Activated naive CD4-positive, alpha-beta T cell treated with anti-CD3 and anti-CD28 coated beads, Interleukin-2, amount 50 U/mL, for 72 hours (primary cell): ENCODE results near the gene SLC25A25. TPM values are rescaled to one million over a fixed set of nuclear protein-coding genes. Genes with fewer than 3 reads are reported as not detected.
A peak's percentile ranks its signal among the peaks of the same experiment; 100 is the strongest.
"Not testable (repeated sequence)": the region's sequence is repeated elsewhere in the genome, so short reads cannot be mapped to it uniquely, and the experiment has no call there.

Source experiments
- ATAC-seq, 2 donors: fragments of 150-1000 bp; cut with Tn5 transposase; 2 replicates each; pipeline ENCODE4 v1.10.0; 2021; ENCODE audit warnings: mild to moderate bottlenecking in 2 of 2, moderate library complexity in 2 of 2
- DNase-seq, 2 donors: peaks; one replicate each; pipeline ENCODE4 v3.0.0; 2021 to 2022; ENCODE audit warnings: low spot score in 2 of 2
- H3K27ac Mint-ChIP-seq, 2 donors: one replicate each; pipeline ENCODE4 v1.8.0; 2022; ENCODE audit warnings: mild to moderate bottlenecking in 2 of 2, mixed read lengths in 2 of 2
- H3K36me3 Mint-ChIP-seq, 2 donors: one replicate each; pipeline ENCODE4 v1.8.0; 2022; ENCODE audit warnings: mixed read lengths in 2 of 2
- H3K9me3 Mint-ChIP-seq, 2 donors: one replicate each; pipeline ENCODE4 v1.8.0; 2022; ENCODE audit warnings: mixed read lengths in 2 of 2
- total RNA-seq, 2 donors: library from RNA; stranded (reverse); gene quantifications; one replicate each; pipeline ENCODE4 v1.2.3, GENCODE V29; 2022

SLC25A25 gene
- total RNA-seq, 2 donors from 2014 or later = 10.9 to 19.0 TPM

GRCh38 chr9:128121466-128121810, 53.4 kb downstream of the SLC25A25 start:
- Mint-ChIP-seq H3K36me3 (no peaks in the 10 kb centered on the region), H3K27ac (no peak overlapping the region), H3K9me3 (no peaks in the 10 kb centered on the region)
- ATAC-seq (no peak), DNase-seq (no peak)

GRCh38 chr9:128121924-128122808, 54.1 kb downstream of the SLC25A25 start:
- ATAC-seq = no peak
- H3K27ac Mint-ChIP-seq = no peak overlapping the region
- H3K9me3 Mint-ChIP-seq = no peaks in the 10 kb centered on the region
- DNase-seq = no peak
- no peaks in the 10 kb centered on the region for H3K36me3 Mint-ChIP-seq

GRCh38 chr9:128122809-128123175, 54.8 kb downstream of the SLC25A25 start:
- peaks cover 0 to under 1% of the 10 kb centered on the region in 2 donors for H3K36me3 Mint-ChIP-seq
- no peak for ATAC-seq
- H3K27ac Mint-ChIP-seq = no peak overlapping the region
- no peak for DNase-seq
- H3K9me3 Mint-ChIP-seq = no peaks in the 10 kb centered on the region

GRCh38 chr9:128123451-128124080, 55.5 kb downstream of the SLC25A25 start:
- ATAC-seq = no peak
- no peaks in the 10 kb centered on the region for H3K9me3 Mint-ChIP-seq
- no peak for DNase-seq
- peak overlapping the region in 1 of 2 donors; percentile 10 for H3K27ac Mint-ChIP-seq
- peaks cover 0 to 5% of the 10 kb centered on the region in 2 donors for H3K36me3 Mint-ChIP-seq

- DNase-seq (no peak), ATAC-seq (no peak)
- H3K9me3 Mint-ChIP-seq = no peaks in the 10 kb centered on the region
- peak overlapping the region in 1 of 2 donors; percentile 79 for H3K27ac Mint-ChIP-seq
- peaks cover 0 to 5% of the 10 kb centered on the region in 2 donors for H3K36me3 Mint-ChIP-seq
Measured at GRCh38 chr9:128124451-128124850, 56.4 kb downstream of the SLC25A25 start.

GRCh38 chr9:128124873-128125579, 57.0 kb downstream of the SLC25A25 start:
- Mint-ChIP-seq H3K9me3 (no peaks in the 10 kb centered on the region), H3K27ac (peak overlapping the region in 1 of 2 donors; percentile 79), H3K36me3 (peaks cover 0 to 5% of the 10 kb centered on the region in 2 donors)
- ATAC-seq (peak in 1 of 2 donors; percentile 5), DNase-seq (peak in 1 of 2 donors; percentile 51)

GRCh38 chr9:128125580-128126354, 57.7 kb downstream of the SLC25A25 start:
- H3K9me3 Mint-ChIP-seq = no peaks in the 10 kb centered on the region
- ATAC-seq = no peak
- peaks cover 0 to 5% of the 10 kb centered on the region in 2 donors for H3K36me3 Mint-ChIP-seq
- no peak for DNase-seq
- H3K27ac Mint-ChIP-seq = peak overlapping the region in 1 of 2 donors; percentile 85

- Mint-ChIP-seq H3K9me3 (no peaks in the 10 kb centered on the region), H3K27ac (peak within 1 kb of the TSS; percentile 91 to 99), H3K36me3 (peaks cover 0 to 5% of the 10 kb centered on the region in 2 donors)
- ATAC-seq (peak; percentile 56 to 76), DNase-seq (peak; percentile 69 to 83)
Measured at GRCh38 chr9:128127568-128127989, 59.5 kb downstream of the SLC25A25 start, which contains the start of gene PTGES2. TSS of gene PTGES2 (minus strand) at chr9:128127729. CDS start at chr9:128127717, 12 bp downstream.

GRCh38 chr9:128127990-128128835, 60.2 kb downstream of the SLC25A25 start:
- peaks cover 0 to 5% of the 10 kb centered on the region in 2 donors for H3K36me3 Mint-ChIP-seq
- H3K9me3 Mint-ChIP-seq = no peaks in the 10 kb centered on the region
- peak; percentile 81 to 86 for ATAC-seq
- peak overlapping the region; percentile 91 to 99 for H3K27ac Mint-ChIP-seq
- DNase-seq = peak; percentile 85 to 90

GRCh38 chr9:128128836-128129590, 61.0 kb downstream of the SLC25A25 start:
- DNase-seq (no peak), ATAC-seq (no peak)
- no peaks in the 10 kb centered on the region for H3K9me3 Mint-ChIP-seq
- H3K27ac Mint-ChIP-seq = peak overlapping the region; percentile 69 to 91
- H3K36me3 Mint-ChIP-seq = peaks cover 0 to 5% of the 10 kb centered on the region in 2 donors

- not testable (repeated sequence) for H3K36me3 Mint-ChIP-seq, H3K27ac Mint-ChIP-seq, H3K9me3 Mint-ChIP-seq, ATAC-seq
- DNase-seq = peak in 1 of 2 donors; percentile 57
Measured at GRCh38 chr9:128129976-128130590, 62.1 kb downstream of the SLC25A25 start.

GRCh38 chr9:128130651-128131050, 62.6 kb downstream of the SLC25A25 start:
- H3K36me3 Mint-ChIP-seq, DNase-seq, H3K27ac Mint-ChIP-seq, ATAC-seq, H3K9me3 Mint-ChIP-seq: not testable (repeated sequence)

- DNase-seq, H3K36me3 Mint-ChIP-seq, ATAC-seq, H3K9me3 Mint-ChIP-seq: not testable (repeated sequence)
- peak overlapping the region in 1 of 2 donors; percentile 82 for H3K27ac Mint-ChIP-seq
Measured at GRCh38 chr9:128131346-128131745, 63.3 kb downstream of the SLC25A25 start.

- not testable (repeated sequence) for ATAC-seq, H3K9me3 Mint-ChIP-seq, H3K27ac Mint-ChIP-seq, DNase-seq, H3K36me3 Mint-ChIP-seq
Measured at GRCh38 chr9:128132139-128132538, 64.1 kb downstream of the SLC25A25 start.
